ENCODE measurements around the gene ATG7.

- TF ChIP-seq CTCF (IDR thresholded peaks at IDR 0.05) = no peak
- TF ChIP-seq EZH2 (IDR thresholded peaks at IDR 0.05) = no peak
These were observed 25.6 kb upstream of the ATG7 start for GRCh38 chr3:11246663-11246970.

Data from neural progenitor cell (in vitro differentiated cells).